D721Med (cell line): ENCODE measurements around the gene IDH3B.

Experiments used
- DNase-seq: peaks from one replicate; pipeline ENCODE4 v3.0.0; 2011; ENCODE audit warnings: low spot score; ENCODE audit not compliant: insufficient read length
- FAIRE-seq: peaks from 2 replicates; lab custom pipeline; 2011; peaks lifted over from hg19 to GRCh38; lab: Jason Lieb, UNC
- CTCF ChIP-seq: IDR thresholded peaks from 2 replicates; pipeline ENCODE4 v1.5.1; 2012; ENCODE audit warnings: mild to moderate bottlenecking, control low read depth; ENCODE audit not compliant: insufficient read depth; ENCODE audit errors: missing control alignments

The IDH3B gene

DNA sequence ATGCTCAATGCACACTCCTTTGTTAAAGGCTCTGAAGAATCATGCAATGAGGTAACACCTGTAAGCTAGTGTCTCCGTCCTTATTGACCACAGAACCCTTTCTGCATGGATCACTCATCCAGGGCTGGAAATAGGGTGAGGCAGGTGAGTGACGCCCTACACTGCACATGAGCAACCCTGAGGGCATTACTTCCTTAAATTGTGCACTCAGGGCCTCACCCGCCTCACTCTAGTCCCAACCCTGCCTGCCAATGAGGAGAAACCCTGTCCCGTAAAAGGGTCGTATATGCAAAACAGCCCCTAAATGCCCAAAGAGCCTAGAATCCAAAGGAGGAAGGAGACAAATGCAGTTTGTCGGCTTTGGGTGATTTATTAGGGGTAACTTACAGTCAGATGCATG lies 45.2 kb downstream of the IDH3B start:
- DNase-seq (no peak), FAIRE-seq (no peak)
- TF ChIP-seq CTCF, result no peak

- no peak for DNase-seq
- TF ChIP-seq CTCF, result no peak
- no peak for FAIRE-seq
Observed at GRCh38 chr20:2617099-2617714, 46.8 kb downstream of the IDH3B start.

DNA sequence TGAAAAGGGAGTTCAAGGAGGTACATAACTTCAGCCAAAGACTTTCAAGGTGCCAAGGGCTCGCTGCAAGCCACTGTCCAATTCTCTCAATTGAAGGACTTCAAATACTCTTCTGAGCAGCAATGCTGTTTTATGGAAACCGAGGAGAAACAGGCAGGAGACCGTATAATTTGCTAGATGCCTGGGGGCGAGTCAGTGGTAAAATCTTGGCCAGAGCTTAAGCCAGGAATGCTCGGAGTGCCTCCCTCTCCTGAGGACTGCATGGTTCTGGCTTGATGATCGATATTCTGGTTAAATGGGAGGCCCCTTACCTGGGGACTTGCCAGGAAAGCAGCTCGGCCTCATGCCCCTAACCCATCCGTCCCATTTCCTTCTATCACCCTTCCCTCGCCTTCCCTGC lies 47.4 kb downstream of the IDH3B start:
- FAIRE-seq, result no peak
- DNase-seq, result no peak
- no peak for TF ChIP-seq CTCF

DNA sequence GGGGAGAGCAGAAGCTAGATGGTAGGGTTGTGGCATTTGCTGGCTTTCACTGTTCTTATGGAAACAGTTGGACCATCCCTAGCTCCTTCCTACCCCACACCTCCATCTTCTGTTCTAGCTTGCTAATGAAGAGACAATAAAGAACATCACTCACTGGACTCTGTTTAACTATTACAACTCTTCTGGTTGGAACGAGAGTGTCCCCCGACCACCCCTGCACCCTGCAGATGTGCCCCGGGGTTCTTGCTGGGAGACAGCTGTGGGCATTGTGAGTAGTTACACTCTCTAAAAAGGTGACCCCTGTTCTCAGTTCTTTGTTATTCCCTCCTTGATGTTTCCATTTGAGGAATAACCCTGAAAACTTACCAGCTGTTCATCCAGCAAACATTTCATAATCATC lies 51.9 kb downstream of the IDH3B start:
- DNase-seq, result no peak
- TF ChIP-seq CTCF, result no peak
- no peak for FAIRE-seq

GRCh38 chr20:2610941-2611720 lies 52.9 kb downstream of the IDH3B start:
- TF ChIP-seq CTCF, result no peak
- DNase-seq, result no peak
- FAIRE-seq, result no peak

- DNase-seq (no peak), FAIRE-seq (no peak)
- no peak for TF ChIP-seq CTCF
Observed at GRCh38 chr20:2610326-2610725, 53.7 kb downstream of the IDH3B start.
